Measurements from ENCODE around the gene ABHD2. TPM values are rescaled to one million over a fixed set of nuclear protein-coding genes. Genes with fewer than 3 reads are reported as not detected.
"Not testable (repeated sequence)": the region's sequence is repeated elsewhere in the genome, so short reads cannot be mapped to it uniquely, and the experiment has no call there.

The ABHD2 gene
- total RNA-seq, 4 donors from 2014 or later = 19.3 to 150 (median 64.5) TPM

- Histone ChIP-seq H3K36me3 (no peaks in the 10 kb centered on the region), H3K9me3 (no peaks in the 10 kb centered on the region), H3K27me3 (no peaks in the 10 kb centered on the region), H3K4me1 (peaks cover 8 to 9% of the 10 kb centered on the region in 2 donors), H3K27ac (no peak overlapping the region), H3K4me3 (no peak overlapping the region)
- ATAC-seq = no peak
- DNase-seq = no peak
- intact Hi-C loops (cut with DNase I; ENCODE audit: low total_unique reads) = no loop called here
- in situ Hi-C loops (cut with MboI; ENCODE audit: low sequenced_read_pairs in 4 of 4) = no loop called here
- TF ChIP-seq CTCF (IDR thresholded peaks at IDR 0.05 in 4 of 5, conservative IDR thresholded peaks at IDR 0.05 in 1 of 5) (no peak), POLR2A (IDR thresholded peaks at IDR 0.05) (no peak)
Measured at GRCh38 chr15:89248584-89248983, 160.3 kb downstream of the ABHD2 start.

- in situ Hi-C loops (cut with MboI; ENCODE audit: low sequenced_read_pairs in 4 of 4); ATAC-seq; H3K36me3 ChIP-seq; H3K4me3 ChIP-seq; H3K27me3 ChIP-seq; intact Hi-C loops (cut with DNase I; ENCODE audit: low total_unique reads); H3K9me3 ChIP-seq; DNase-seq; H3K4me1 ChIP-seq; H3K27ac ChIP-seq: not testable (repeated sequence)
Measured at GRCh38 chr15:89250142-89250541, 161.9 kb downstream of the ABHD2 start.

Other genes starting within 250 kb of the ABHD2 start
- 1 to 10 TPM; 1.7 to 5.2 (median 2.1) TPM for gene HAPLN3, start 192.9 kb upstream of the ABHD2 start, total RNA-seq
- 100 to 1,000 TPM; 239 to 437 (median 395) TPM for gene MFGE8, start 175.1 kb upstream of the ABHD2 start, total RNA-seq
- not detected for gene RLBP1, start 133.1 kb downstream of the ABHD2 start, total RNA-seq
- 1 to 10 TPM in 3 of 4 donors, under 1 TPM in 1; 0.80 to 3.3 (median 2.7) TPM for gene FANCI, start 155.5 kb downstream of the ABHD2 start, total RNA-seq
- 10 to 100 TPM; 50.9 to 81.9 (median 61.4) TPM for gene POLG, start 246.4 kb downstream of the ABHD2 start, total RNA-seq

All from gastrocnemius medialis (tissue), 4 donors.